EL (cell line): ENCODE measurements around the gene FAM20C.

Experiments
- DNase-seq: peaks from one replicate; pipeline ENCODE4 v3.0.0-alpha.2; 2016

Gene FAM20C

GRCh38 chr7:159370-160270 lies 32.8 kb upstream of the FAM20C start:
- DNase-seq: no peak

- DNase-seq: no peak
These were observed 31.2 kb upstream of the FAM20C start for GRCh38 chr7:160958-161725.

GRCh38 chr7:162632-163297 lies 29.6 kb upstream of the FAM20C start:
- no peak for DNase-seq

GRCh38 chr7:163298-163695 lies 29.1 kb upstream of the FAM20C start:
- DNase-seq: no peak

GRCh38 chr7:163971-164881 lies 28.1 kb upstream of the FAM20C start:
- no peak for DNase-seq

- DNase-seq: no peak
These were observed 27.3 kb upstream of the FAM20C start for GRCh38 chr7:164882-165660.

- no peak for DNase-seq
These were observed 26.6 kb upstream of the FAM20C start for GRCh38 chr7:165661-166337.

GRCh38 chr7:166338-167060 lies 25.9 kb upstream of the FAM20C start:
- DNase-seq: no peak

- no peak for DNase-seq
These were observed 25.1 kb upstream of the FAM20C start for GRCh38 chr7:167090-167855.

GRCh38 chr7:167976-168791 lies 24.2 kb upstream of the FAM20C start:
- DNase-seq: no peak

- DNase-seq: no peak
These were observed 22.8 kb upstream of the FAM20C start for GRCh38 chr7:169276-170172.

- DNase-seq: no peak
These were observed 21.6 kb upstream of the FAM20C start for GRCh38 chr7:170551-171363.

- DNase-seq: no peak
These were observed 20.9 kb upstream of the FAM20C start for GRCh38 chr7:171364-171904.

GRCh38 chr7:171912-172515 lies 20.4 kb upstream of the FAM20C start:
- no peak for DNase-seq

GRCh38 chr7:173209-173918 lies 19.0 kb upstream of the FAM20C start:
- no peak for DNase-seq
